Measurements from ENCODE around the gene TMEM86A.
A peak's percentile ranks its signal among the peaks of the same experiment; 100 is the strongest.

Gene TMEM86A

DNA sequence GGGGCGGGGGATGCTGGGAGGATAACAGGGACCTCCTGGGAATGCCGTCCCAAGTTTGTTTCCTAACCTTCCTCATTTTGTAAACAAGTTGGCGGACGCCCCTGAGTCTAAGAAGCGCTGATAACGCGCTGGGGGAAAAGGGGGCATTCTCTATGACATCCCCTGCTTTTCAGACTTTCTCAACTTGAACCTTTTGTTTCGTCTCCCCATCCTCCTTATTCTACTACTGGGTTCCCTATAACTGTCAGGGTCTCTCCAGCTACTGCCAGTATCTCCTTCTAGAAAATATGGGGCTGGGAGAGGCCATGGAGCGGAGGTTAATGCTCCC lies 654 bp downstream of the TMEM86A start:
- H3K27ac ChIP-seq (replicated peaks), result no peak overlapping the region

DNA sequence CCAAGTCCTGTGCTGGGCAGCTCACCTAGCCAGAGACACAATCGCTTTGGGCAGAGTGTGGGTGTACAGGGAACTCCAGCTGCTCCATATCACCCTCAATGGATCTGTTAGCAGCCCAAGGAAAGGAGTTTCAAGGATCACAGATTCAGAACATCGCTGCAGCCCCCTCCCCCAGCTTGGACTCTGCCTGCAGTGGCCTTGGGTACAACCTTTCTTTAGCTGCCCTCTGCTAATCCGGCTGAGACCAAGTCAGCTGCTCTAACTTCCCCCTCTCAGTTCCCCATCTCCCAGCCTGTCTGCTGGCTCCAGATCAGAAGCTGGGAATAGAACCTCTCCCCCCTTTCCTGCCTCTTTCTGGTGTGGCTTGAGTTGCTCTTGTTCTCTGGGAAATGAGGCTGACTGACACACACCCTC lies 1.3 kb downstream of the TMEM86A start:
- TF ChIP-seq REST (IDR thresholded peaks at IDR 0.05; ENCODE audit: insufficient replicate concordance, low read depth), result no peak
- no peak for TF ChIP-seq POLR2AphosphoS5 (IDR thresholded peaks at IDR 0.05; ENCODE audit: low read depth)
- TF ChIP-seq, protein P1, sequence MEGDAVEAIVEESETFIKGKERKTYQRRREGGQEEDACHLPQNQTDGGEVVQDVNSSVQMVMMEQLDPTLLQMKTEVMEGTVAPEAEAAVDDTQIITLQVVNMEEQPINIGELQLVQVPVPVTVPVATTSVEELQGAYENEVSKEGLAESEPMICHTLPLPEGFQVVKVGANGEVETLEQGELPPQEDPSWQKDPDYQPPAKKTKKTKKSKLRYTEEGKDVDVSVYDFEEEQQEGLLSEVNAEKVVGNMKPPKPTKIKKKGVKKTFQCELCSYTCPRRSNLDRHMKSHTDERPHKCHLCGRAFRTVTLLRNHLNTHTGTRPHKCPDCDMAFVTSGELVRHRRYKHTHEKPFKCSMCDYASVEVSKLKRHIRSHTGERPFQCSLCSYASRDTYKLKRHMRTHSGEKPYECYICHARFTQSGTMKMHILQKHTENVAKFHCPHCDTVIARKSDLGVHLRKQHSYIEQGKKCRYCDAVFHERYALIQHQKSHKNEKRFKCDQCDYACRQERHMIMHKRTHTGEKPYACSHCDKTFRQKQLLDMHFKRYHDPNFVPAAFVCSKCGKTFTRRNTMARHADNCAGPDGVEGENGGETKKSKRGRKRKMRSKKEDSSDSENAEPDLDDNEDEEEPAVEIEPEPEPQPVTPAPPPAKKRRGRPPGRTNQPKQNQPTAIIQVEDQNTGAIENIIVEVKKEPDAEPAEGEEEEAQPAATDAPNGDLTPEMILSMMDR (IDR thresholded peaks at IDR 0.05; ENCODE audit: insufficient read depth, low read length), result no peak
- no peak for TF ChIP-seq GABPA (IDR thresholded peaks at IDR 0.05; ENCODE audit: low read depth)
- no peak for TF ChIP-seq SPI1 (IDR thresholded peaks at IDR 0.05; ENCODE audit: borderline replicate concordance, low read depth)
- H3K27ac ChIP-seq (replicated peaks), result no peak overlapping the region
- no peak overlapping the region for H3K4me3 ChIP-seq (replicated peaks; ENCODE audit: insufficient read depth, low read length)
- DNase-seq (ENCODE audit: low read depth in 1 of 2, low spot score in 1 of 2), result peak in 1 of 2 experiments; percentile 38
- H3K27me3 ChIP-seq (ENCODE audit: insufficient read depth, poor library complexity, severe bottlenecking), result peaks cover 14% of the 10 kb centered on the region

More for the DNA sequence above, 654 bp downstream of the TMEM86A start:
- peaks cover 14% of the 10 kb centered on the region for H3K27me3 ChIP-seq (ENCODE audit: insufficient read depth, poor library complexity, severe bottlenecking)
- DNase-seq (ENCODE audit: low read depth in 1 of 2, low spot score in 1 of 2), result no peak
- TF ChIP-seq SPI1 (IDR thresholded peaks at IDR 0.05; ENCODE audit: borderline replicate concordance, low read depth) (no peak), REST (IDR thresholded peaks at IDR 0.05; ENCODE audit: insufficient replicate concordance, low read depth) (no peak), POLR2AphosphoS5 (IDR thresholded peaks at IDR 0.05; ENCODE audit: low read depth) (no peak), GABPA (IDR thresholded peaks at IDR 0.05; ENCODE audit: low read depth) (no peak)
- TF ChIP-seq, protein P1 (IDR thresholded peaks at IDR 0.05; ENCODE audit: insufficient read depth, low read length), result no peak
- peak overlapping the region; percentile 52 for H3K4me3 ChIP-seq (replicated peaks; ENCODE audit: insufficient read depth, low read length)

DNA sequence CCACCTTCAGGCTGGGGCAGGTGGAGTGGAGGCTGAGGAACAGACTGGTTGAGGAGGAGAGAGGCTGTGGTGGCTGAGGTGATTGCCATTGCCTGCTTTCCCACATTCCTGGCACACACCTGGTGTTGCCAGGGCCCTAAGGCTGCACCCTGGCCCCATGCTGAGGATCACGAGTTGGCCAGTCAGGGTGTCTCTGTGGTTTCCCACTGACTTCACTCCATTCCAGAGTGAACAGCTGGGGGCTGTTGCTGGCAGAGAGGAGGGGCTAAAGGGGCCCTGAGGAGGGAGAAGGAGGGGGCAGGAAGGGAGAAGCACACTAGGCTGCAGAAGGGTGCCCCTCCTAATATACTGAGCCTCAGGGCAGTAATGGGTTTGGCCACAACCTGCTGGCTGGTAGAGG lies 1.8 kb downstream of the TMEM86A start:
- no peak for DNase-seq (ENCODE audit: low read depth in 1 of 2, low spot score in 1 of 2)
- no peak overlapping the region for H3K27ac ChIP-seq (replicated peaks)
- TF ChIP-seq, protein P1 (IDR thresholded peaks at IDR 0.05; ENCODE audit: insufficient read depth, low read length), result no peak
- no peak for TF ChIP-seq GABPA (IDR thresholded peaks at IDR 0.05; ENCODE audit: low read depth)
- TF ChIP-seq REST (IDR thresholded peaks at IDR 0.05; ENCODE audit: insufficient replicate concordance, low read depth), result no peak
- no peak for TF ChIP-seq SPI1 (IDR thresholded peaks at IDR 0.05; ENCODE audit: borderline replicate concordance, low read depth)
- TF ChIP-seq POLR2AphosphoS5 (IDR thresholded peaks at IDR 0.05; ENCODE audit: low read depth), result no peak
- H3K4me3 ChIP-seq (replicated peaks; ENCODE audit: insufficient read depth, low read length), result no peak overlapping the region
- peaks cover 19% of the 10 kb centered on the region for H3K27me3 ChIP-seq (ENCODE audit: insufficient read depth, poor library complexity, severe bottlenecking)
